HCEC 1CT (cell line): ENCODE data around the gene RNF121.

ENCODE experiments used
- DNase-seq: peaks from one replicate; pipeline ENCODE4 v3.0.0-alpha.2; 2017

The RNF121 gene

GRCh38 chr11:72039856-72040401 lies 111.1 kb downstream of the RNF121 start:
- no peak for DNase-seq

GRCh38 chr11:72040491-72041363 lies 111.9 kb downstream of the RNF121 start:
- DNase-seq, result peak; percentile 87

- DNase-seq, result peak; percentile 54
These were observed 112.7 kb downstream of the RNF121 start for GRCh38 chr11:72041364-72042063.

- DNase-seq, result no peak
These were observed 113.4 kb downstream of the RNF121 start for GRCh38 chr11:72042064-72042745.

- DNase-seq, result no peak
These were observed 117.0 kb downstream of the RNF121 start for GRCh38 chr11:72045849-72046248.
